HG02938 (cell line): ENCODE results near the gene CST6.

Source experiments
- ATAC-seq: cut with Tn5 transposase; IDR thresholded peaks from one replicate; pipeline ENCODE4 v1.9.1; 2021; ENCODE audit warnings: mild to moderate bottlenecking, moderate library complexity; ENCODE audit not compliant: unreplicated experiment

The CST6 gene

GRCh38 chr11:66045177-66045639 lies 33.4 kb downstream of the CST6 start:
- no peak for ATAC-seq

DNA sequence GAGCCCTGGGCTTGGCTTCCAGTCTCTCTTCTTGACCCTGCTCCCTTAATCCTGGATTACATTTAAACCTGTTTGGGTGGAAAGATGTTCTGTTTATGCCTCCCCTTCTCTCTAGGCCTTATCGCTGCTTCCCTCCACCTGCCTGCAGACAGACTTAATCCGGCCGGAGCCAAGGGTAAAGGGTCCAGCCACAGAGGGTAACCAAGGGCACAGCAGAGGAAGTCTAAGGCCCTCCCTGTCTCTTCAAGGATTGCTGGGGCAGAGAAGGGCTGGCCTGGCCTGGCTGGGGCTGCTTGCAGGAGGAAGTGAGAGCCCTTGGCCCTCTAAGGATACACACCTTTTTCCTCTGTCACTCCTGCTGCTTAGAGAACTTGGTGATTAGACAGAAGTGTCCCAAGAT lies 35.1 kb downstream of the CST6 start:
- no peak for ATAC-seq

- ATAC-seq = no peak
These were observed 35.9 kb downstream of the CST6 start for GRCh38 chr11:66047541-66048365.

GRCh38 chr11:66048547-66049323 lies 36.9 kb downstream of the CST6 start, which contains the start of gene GAL3ST3:
GAL3ST3 (minus strand) TSS chr11:66049161; CDS start chr11:66045415, 3,746 bp downstream.
- ATAC-seq = no peak

DNA sequence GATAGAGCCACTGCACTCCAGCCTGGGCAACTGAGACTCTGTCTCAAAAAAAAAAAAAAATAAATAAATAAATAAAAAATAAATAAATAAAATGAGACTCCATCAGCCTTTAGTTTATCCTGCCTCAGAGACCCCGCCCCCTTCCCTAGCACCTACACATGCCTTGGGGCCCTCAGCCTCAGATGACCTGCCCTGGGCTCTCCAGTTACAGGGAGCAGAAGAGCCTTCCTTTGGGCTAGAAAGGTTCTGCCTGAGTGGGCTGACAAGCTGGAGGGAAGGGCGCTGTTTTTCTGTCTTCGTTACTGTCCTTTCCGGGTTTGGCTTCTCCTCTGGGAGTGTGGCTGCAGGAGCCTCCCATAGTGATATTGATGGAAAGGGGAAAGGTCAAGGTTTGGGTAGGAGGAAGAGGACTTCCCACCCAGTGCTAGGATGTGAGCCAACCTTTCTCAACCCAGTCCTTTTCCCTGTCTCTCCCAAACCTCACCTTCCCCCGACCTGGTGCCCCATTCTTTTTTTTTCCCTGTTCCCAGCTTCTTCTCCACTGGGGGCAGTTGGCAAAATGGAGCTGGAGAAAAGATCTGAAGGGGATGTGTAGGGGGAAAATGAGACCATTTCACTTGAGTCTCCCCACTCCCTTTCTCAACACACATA lies 38.9 kb downstream of the CST6 start:
- no peak for ATAC-seq

DNA sequence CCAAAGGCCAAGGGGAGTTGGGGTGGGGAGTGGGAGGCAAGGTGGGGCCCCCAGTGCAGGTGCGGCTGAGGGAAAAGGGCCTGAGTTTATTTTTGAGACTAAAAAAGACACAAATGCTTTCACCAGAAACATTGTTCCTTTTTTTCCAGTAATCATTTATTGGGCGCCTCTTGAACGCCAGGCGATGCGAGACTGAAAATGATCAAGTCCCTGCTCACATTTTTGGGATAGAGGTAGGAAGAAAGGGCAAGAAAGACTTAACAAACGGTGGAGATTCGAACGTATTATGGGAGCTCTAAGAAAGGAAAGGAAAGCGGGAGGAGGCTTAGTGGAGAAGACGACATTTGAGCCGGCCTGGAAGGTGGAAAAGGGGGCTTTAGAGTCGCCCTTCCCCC lies 39.6 kb downstream of the CST6 start:
- ATAC-seq = no peak

DNA sequence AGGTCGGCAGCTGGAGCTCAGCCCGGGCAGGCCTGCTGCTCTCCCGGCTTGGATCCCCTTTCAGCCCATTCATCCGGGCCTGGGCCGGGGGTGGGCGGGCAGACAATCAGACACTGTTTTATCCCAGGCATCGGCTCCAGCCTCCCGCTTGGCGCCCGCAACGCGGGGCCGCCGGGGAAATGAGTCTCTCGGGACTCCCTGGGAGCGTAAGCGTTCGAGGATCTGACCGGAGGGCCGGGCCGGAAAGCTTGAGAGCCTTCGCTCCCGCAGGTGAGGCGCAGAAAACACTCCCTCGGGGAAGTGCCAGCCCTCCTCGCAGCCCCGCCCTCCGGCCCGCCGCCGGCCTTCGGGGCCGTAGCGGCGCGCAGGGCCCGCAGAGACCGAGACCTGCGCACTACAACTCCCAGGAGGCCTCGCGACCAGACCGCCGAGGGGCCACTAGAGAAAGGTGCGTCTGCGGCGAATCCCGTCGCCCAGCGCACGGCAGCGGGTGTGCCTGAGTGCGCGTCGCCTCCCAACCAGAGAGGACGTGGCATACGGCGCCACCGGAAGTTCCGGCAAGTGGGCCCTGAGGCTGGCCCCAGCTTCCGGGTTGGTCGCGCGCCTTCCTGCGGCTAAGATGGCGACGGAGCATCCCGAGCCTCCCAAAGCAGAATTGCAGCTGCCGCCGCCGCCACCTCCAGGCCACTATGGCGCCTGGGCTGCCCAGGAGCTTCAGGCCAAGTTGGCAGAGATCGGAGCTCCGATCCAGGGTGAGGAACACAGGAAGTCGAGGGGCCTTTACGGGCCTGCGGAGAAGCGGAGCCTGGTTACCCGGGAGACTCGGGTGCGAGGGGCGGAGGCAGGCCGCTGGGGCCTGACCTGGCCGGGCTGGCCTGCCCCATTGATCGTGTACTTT lies 40.2 kb downstream of the CST6 start, which contains the start of gene SF3B2:
Gene SF3B2 (plus strand): TSS at position 599 of the 898 bp plus-strand sequence. CDS start 21 bp downstream, at position 620.
- peak; percentile 93 for ATAC-seq

GRCh38 chr11:66052664-66052982 lies 40.8 kb downstream of the CST6 start:
- ATAC-seq = no peak

DNA sequence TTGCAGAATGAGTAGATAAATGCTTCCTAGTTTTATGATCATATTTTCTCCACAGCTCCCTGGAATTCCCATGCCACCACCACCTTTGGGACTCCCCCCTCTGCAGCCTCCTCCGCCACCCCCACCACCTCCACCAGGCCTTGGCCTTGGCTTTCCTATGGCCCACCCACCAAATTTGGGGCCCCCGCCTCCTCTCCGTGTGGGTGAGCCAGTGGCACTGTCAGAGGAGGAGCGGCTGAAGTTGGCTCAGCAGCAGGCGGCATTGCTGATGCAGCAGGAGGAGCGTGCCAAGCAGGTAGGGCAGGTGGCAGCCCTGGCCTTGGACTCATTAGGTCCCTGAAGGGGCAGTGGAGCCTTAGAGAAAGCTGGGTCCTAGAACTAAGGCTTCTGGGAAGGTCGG lies 43.2 kb downstream of the CST6 start:
- no peak for ATAC-seq

- ATAC-seq = no peak
These were observed 44.7 kb downstream of the CST6 start for GRCh38 chr11:66056501-66056900.

- no peak for ATAC-seq
These were observed 48.3 kb downstream of the CST6 start for GRCh38 chr11:66059966-66060680.

- ATAC-seq = no peak
These were observed 49.5 kb downstream of the CST6 start for GRCh38 chr11:66061268-66061667.

DNA sequence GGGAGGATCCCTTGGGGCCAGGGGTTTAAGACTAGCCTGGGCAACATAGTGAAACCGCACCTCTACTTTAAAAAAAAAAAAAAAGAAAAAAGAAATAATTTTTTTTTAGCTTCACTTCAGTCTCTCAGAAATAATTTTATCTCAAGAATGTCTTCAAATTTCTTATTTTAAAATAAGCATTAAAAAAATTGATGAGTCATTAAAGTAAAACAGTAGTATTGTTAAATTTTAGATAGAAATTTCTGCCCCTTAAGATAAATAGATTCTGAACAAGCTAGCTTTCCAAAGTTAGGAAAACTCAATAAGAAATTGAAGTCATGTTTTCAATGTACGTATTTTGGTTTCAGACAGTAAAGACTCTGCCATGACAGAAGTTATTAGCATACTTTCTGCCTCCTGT lies 50.6 kb downstream of the CST6 start:
- no peak for ATAC-seq
